Dedifferentiated amniotic fluid mesenchymal stem cell (primary cell): ENCODE data around the gene BLTP2.
"Not testable (repeated sequence)": the region's sequence is repeated elsewhere in the genome, so short reads cannot be mapped to it uniquely, and the experiment has no call there.

ENCODE experiments used
- DNase-seq: peaks from one replicate; pipeline ENCODE4 v3.0.0-alpha.2; 2016; ENCODE audit errors: extremely low spot score

BLTP2 gene

DNA sequence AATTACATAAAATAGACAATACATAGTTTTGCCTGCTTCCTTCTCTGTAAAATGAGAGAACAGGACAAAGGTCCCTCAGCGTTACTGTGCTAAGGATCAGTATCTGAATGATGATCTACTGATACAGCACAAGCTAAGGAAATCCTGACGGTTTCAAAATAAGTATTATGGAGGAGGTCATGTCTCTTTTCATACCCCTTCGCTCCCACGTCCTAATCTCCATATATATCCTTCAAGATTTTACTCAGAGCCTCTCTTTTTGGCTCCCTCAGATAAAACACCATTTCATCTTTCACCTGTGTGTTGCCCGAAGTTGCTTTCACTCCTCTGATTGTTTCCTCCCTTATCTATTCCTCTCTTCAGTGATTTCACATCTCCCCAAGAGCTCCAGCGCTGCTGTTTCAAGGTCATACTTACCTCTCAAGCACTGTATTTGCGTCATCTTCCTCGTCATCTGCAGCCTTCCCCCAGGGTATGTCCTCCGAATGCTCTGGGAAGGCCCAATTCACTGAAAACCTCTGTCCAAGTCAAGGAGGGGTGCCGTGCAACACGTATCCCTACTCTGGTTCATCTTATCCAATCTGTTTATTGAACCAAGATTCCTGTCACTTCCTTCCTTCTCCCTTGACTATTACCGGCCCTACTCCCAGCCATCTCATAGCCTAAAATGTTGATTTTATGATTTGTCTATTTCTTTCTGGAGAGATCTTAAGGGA is 1.2 kb upstream of the BLTP2 start:
- no peak for DNase-seq

DNA sequence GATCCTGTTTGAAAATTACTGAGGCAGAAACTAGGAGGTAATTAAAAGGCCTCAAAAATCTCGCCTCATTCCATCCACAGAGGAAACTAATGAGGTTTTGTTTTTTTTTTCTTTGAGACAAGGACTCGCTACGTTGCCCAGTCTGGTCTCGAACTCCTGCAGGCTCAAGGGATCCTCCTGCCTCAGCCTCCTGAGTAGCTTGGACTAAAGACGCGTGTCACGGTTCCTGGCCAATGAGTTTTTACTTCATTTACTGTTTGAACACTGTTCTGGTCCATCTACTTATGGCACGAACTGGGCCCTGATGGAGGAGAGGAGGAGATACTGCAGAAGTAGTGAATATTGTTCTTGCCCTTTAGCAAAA is 600 bp upstream of the BLTP2 start:
- no peak for DNase-seq

DNA sequence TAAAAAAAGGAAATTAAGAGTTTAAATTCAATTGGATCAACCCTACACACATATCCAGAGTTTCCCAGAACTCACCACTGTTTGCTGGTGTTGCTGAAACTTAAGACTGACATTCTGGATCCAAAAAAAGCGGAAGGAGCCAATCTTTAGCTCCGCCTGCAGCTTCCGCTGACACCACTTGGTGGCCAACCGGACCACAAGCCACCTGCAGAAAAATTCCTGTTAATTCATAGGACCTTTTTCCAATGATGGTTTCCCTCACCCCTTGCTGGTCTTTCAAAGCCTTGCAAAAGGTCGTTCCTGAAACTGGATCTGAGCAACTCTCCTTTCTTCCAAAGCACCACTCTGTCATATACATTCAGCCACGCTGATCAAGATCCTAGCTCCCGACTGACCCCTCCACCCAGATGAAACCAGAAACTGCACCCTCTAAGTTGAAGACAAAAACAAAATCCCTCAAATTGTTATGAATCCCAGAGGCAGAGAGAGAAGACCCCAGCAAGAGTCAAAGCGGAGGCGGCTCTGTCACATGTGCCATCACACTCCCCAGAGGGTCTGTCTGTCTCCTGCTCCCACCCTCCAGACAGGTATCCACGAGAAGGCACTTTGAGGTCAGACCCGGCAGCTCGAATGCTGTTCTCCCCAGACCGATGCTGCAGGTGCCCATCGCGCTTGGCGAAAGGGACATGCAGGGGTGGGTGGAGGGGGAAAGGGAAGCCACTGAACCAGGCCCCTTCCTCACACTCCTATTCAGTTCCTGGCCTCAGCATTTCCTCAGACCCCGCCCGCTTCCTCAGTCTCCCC is 773 bp downstream of the BLTP2 start:
- peak; percentile 68 for DNase-seq

DNA sequence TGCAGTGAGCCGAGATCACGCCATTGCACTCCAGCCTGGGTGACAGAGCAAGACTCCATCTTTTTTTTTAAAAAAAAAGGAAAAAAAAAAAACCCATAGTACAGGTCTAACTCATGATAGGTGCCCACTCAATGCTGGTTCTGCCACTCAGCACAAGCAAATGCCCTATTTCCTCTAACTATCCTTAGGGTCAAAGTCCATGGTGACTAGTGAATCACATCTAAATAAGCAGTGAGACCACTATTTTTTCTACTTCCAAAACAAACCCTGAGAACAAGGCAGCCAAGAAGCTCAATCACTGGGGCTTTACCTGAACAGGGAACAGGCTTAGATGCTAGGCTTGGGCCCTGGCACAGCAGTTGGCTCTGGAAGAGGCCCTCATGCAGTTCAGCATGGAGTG is 3.4 kb downstream of the BLTP2 start:
- no peak for DNase-seq

DNA sequence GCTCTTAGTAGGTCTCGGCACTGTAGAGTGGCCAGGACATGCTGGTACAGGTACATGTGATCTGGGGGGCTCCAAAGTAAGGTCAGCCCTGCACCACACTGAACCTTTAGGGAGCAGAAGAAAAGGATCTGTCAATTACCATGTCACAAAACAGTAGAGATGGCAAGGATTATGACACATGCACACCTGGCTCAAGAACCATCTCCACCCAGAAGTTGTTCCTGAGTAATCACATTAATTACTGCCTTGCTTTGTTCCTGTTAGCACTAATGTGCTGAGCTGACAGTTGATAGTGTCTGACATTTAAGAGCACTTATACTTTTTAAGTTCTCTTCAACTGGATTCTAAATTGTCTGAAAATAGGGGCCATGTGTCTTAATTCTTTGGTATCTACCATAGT is 9.5 kb downstream of the BLTP2 start:
- DNase-seq, result no peak

DNA sequence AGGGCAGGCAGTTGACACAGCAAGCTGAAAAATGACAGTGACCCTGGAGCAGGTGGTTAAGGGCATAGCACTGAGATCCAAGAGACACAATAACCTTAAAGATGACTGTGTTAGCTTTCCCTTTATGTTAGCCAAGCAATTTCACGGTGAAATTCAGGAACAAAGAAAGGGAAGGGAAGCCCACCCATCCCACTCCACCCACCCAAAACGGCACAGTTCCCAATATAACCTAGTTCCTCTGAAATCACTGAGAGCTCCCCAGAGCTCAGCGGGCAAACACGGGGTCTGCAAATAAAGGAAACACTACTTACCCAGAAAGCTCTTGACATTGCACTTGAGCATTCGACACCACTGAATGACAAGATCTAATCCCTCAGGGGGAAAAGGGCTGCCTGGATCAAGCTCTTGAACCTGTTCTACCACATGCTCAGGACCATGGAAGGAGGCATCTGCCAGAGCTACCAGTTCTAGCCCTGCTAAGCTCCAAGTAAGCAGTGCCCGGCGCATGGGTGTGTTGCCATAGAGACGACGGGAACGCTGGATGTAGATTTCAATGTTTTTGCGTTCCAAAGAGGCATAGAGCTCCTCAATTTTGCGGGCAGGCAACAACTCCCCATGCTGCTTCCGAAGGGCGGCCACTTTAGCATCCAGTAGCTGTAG is 10.6 kb downstream of the BLTP2 start:
- no peak for DNase-seq

DNA sequence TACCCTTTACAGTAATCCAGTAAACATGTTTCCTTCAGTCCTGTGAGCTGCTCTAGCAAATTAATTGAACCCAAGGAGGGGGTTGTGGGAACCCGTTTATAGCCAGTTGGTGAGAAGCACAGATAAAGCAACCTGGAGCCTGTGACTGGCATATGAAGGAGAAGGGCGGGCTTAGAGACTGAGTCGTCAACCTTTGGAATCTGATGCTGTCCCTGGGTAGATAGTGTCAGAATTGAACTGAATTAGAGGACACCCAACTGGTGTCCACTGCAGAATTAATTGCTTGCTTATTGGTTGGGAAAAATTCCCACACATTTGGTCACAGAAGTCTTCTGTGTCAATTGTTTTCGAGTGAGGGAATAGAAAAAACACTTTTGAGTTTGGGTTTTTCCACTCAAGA is 18.1 kb downstream of the BLTP2 start:
- DNase-seq, result no peak

DNA sequence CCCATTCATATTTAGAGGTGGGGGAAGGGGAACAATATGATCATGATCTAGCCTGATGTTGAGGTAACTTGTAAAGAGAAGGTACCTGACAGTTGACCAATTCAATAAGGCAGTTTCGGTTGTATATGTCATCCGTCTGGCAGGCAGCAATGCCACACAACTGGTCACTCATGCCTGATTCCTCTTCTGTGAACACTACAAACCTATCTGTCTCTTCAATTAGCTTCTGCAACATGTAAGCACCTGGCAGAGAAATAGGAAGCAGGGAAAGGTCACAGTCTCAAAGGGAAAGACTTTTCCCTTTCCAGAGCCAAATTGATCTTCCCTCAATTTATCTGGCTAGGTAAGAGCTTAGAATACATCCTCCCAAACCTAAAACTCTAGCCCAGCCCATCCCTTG is 20.8 kb downstream of the BLTP2 start:
- no peak for DNase-seq

DNA sequence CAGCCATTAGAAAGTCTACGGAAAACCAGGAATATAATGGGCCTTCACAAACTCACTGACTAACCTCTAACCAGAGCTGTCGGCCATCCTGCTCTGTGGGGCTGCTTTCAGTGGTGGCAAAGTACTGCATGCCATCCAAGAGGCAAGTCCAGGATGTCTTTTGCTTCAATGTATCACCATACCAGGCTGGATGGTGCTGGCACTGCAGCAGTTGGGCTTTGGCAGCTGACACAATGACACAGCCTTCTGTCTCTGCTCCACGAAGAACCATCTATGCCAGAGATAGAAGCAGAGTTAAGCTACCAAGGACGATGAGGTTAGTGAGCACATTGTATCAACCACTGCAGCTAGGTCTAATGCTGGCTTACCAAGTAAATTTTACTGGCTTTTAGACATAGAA is 21.3 kb downstream of the BLTP2 start:
- no peak for DNase-seq

DNA sequence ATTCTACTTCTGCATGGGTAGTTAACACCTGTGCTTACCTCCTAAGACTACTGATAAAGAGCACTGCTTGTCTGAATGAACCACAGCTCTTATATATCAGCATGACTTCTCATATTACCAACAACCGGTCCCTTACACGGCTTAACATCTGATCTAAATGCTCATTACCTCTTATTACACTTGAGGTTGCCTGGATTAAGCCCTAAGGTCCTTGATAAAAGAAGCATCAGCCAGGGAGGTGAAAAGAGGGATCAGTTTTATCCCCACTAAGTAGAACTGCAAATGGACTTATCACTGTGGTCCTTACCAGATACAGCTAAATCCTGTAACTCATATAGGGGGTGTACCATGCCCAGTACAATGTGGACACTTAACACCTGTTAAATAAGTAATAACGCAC is 22.8 kb downstream of the BLTP2 start:
- no peak for DNase-seq

DNA sequence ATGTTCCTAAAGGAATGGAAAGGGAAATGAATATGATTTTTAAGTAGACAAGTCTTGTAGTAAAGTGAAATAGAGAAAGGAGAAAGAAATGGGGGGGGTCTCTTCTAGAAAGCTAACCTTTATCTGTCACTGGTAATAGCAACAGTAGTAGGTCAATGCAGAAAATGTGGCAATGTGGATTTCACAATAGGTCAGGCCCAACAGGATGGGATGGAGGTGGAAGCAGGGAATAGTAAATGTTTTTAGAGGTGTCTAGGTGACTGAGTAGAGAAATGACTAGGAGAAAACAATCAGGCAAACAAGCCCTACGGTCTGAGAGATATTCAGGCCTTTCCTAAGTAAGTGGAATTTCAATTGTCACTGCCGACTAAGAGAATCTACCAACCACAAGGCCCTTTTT is 24.9 kb downstream of the BLTP2 start:
- no peak for DNase-seq

DNA sequence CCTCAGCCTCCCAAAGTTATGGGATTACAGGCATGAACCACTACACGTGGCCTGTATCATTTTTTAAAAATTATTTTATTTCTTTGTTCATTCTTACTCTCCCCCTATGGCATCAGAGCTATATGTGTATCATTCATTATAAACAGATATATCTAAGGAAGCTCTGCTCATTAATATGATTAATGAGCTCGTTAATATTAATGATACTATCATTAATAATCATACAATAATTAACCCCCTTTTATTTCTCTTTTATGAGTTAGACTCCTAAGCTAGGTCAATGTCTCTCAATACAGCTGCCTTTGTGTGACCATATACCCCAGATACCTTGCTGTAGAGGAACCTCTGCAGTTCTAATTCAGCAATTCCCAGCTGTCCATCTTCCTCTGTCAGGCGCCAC is 26.5 kb downstream of the BLTP2 start:
- DNase-seq, result no peak

DNA sequence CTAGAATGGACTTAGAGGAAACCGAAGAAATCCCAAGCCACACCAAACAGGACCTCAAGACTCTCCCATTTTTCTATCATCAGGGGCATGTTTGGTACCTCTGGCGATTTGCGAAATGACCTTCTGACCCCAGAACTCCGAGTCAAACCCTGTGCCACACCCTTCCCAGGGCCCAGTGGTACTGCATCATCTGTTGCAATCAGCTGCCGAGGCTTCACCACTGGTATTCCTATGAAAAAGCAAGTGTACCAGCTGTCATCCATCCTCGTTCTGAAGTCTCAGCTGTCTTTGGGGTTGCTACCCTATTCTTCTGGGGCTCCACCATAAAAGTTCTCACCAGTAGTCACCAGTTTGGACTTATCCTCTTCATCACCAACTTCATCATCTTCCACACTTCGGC is 28.7 kb downstream of the BLTP2 start:
- no peak for DNase-seq

DNA sequence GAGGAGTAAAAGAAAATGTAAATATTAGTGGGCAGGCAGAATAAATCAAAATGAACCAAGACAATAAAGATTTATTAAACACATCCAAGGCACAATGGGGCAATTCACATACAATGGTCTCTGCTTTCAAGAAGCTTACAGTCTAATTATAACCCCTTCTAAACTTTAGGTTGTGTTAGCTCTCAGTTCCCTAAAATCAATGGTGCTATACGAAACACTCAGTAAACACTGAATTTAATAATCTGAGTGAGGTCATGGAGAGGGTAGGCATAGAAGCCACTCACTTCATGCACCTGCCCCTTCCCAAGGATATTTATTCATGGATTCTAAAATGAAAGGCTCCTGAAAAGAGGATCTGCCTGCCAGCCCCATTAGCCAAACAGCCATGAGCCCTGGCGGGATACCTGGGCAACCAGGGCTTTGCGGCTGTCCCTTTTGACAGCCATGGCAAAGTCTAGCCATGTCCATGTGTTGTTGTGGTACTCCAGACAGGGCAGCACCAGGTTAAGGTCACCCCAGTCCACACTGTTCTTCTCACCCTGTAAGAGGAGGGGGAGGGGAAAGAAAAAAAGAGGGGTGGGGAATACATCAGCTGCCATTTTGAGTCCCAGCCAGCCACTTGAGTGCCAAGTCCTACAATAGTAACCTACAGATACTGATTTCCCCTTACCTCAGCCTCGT is 29.6 kb downstream of the BLTP2 start:
- DNase-seq, result no peak

DNA sequence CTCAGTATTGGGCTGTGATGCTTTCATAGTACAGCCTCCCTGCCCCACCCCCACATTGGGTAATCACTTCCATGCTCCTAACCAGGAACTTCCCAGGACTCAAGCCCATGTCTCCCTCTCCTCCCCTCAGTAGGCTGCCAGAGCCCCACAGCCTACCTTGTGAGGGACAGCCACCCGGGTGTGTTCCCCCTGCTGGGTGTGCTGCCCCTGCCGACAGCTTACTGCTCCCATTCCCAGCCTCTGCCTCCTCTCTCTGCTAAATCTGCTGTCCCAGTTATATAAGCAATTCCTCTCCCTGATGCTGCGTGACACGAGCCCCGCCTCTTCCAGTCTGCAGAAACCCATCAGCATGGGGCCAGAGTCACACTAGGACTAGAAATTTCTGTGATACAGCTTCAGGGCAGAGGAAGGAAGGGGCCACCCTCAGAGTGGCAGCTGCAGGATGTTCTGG is 31.0 kb downstream of the BLTP2 start, which contains the start of gene RSKR:
Gene RSKR (minus strand): TSS at position 255 of the 451 bp plus-strand sequence. CDS start 24 bp downstream, at position 231.
- no peak for DNase-seq

DNA sequence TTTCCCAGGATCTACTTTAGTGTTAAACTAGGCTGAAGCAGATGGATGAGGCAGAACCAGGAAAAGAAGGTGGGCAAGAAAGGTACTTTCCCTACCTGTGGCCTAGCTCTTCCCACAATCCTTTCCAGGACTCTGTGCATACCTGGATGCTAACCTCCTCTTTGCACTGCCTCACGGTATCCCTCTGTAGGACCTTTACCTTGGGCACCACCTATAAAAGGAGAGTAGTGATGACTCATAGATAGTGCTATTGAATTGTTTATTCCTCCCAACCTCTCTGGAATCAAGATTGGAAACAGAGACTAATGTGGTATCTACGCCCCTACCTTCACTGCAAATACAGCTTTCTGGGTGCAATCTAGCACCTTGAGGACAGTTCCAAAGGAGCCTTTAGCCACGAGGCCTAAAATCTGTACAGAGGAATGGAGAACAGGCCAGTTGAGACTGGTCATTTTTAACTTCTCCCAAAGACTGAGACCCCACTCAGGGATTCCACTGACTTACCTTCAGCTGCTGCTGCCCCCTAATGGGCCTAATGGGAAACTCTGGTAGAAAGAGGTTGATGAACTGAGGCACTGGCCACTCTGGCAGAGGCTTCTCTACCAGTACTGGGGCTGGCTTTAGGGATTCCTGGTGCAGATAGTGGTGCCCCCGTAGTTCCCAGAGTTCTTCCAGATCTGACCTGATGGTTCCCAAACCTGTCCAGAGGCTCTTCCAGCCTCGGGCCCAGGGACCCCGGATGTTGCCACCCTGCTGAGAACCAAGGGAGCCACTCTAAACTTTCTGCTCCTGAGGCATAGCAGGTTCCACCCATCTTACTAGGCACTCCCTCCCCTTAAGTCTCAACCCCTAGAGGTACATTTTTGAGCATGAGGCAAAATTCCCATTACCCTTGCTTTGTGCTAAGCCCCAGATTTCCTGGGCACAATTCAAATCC is 31.8 kb downstream of the BLTP2 start:
- no peak for DNase-seq

DNA sequence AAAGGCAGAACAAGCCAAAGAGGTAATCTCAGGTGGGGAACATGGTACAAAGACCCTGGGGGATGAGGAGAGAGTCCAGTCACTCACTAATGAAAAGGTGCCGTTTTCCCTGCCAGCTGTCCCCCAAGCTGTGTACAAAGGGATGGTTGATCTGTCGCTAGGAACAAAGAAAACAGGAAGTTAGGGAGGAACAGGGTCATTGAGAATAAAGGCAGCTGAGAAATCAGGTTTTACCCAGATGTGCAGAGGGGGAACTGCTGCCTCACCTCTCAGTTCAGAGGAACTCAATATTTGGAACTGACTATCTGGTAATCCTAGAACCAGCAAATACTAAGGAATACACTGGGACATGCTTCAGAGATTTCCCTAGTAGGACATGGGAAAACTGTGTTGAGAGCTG is 32.4 kb downstream of the BLTP2 start:
- DNase-seq, result no peak

DNA sequence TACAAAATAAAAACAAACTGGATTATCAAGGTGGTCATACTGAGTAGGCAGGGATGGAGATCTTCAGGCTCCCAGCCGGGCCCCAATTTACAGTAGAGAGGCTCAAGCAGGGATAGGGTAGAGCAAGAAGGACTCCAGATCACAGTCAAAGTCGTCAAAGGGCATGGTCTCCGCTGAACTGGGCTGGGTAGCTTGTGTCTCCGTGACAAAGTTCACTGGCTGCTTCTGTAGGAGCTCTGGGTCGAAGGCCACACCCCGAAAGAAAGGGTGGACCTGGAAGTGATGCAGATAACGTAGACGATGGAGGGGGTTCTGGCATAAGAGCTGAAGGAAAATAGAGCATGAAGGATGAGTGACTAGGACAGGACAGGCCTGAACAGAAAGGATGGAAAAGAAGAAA is 34.6 kb downstream of the BLTP2 start:
- no peak for DNase-seq

DNA sequence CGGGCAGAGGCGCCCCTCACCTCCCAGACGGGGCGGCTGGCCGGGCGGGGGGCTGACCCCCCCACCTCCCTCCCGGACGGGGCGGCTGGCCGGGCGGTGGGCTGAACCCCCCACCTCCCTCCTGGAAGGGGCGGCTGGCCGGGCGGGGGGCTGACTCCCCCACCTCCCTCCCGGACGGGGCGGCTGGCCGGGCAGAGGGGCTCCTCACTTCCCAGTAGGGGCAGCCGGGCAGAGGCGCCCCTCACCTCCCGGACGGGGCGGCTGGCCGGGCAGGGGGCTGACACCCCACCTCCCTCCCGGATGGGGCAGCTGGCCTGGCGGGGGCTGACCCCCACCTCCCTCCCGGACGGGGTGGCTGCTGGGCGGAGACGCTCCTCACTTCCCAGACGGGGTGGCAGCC is 40.9 kb downstream of the BLTP2 start:
- not testable (repeated sequence) for DNase-seq

DNA sequence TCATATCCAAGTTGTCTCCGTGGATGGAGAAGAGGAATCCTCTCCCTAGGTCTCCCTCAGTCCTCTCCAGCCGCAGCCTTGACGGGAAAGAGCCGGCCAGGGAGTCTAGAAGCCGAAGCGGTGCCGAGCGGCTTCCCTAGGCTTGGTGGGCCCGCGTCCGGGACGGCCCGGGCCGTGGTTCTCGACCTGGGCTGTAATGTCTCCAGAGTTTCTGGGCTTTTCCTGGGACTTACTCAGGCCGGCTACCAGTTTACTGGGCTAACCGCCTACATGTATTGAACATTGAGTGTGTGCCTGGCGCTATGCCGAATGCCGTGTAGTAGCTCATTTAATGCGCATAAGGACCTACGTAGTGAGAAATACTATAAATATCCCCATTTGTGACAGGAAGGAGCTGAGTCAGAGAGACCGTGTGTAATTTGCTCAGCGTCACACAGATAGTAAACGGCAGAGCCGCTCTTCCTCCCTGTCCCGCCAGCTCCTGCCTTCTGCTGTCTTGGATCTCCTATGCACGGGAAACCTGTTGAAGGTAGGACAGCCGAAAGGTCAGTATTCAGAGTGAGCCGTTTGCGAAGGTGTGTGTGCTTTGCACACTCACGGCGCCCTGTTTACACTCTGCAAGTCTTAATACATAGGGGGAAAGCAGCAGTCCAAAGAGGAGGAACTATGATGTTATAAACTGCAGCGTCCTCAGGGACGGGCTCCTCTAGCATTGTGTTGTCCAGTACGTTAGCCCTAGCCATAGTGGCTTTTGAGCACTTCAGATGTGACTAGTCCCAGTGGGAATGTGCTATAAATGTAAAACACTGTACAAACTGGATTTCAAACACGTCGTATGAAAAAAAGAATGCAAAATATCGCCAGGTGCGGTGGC is 45.4 kb downstream of the BLTP2 start:
- DNase-seq, result peak; percentile 74
